ENCODE data around the gene TPK1. TPM values are rescaled to one million over a fixed set of nuclear protein-coding genes. Genes with fewer than 3 reads are reported as not detected.

Gene TPK1
- total RNA-seq, 2 donors from 2014 or later = 4.5 to 5.1 TPM

DNA sequence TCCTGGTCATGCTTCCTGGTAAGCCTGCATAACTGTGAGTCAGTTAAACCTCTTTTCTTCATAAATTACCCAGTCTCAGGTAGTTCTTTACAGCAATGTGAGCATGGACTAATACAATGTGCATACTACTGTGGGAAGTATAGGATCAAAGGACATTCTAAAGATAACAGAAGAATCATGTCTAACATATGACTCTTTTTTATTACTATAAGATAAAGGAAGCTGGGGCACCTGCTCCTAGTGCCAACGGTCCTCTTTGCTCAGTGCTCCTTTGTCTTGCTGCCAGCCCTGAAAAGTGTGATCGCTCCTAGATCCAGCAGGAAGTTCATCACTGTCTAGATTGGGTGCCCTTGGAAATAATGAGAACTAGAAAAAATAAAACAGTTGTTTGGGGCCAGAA, 289.1 kb downstream of the TPK1 start:
- no peaks in the 10 kb centered on the region for H3K27me3 ChIP-seq (replicated peaks; ENCODE audit: insufficient read depth)
- no peaks in the 10 kb centered on the region for H3K36me3 ChIP-seq
- 74% methylated on average over 2 of the region's 2 CpGs for WGBS
- intact Hi-C loops (cut with DNase I) = no loop called here
- DNase-seq (ENCODE audit: low spot score) = no peak
- no peaks in the 10 kb centered on the region for H3K4me1 ChIP-seq (replicated peaks)
- H3K4me3 ChIP-seq = no peak overlapping the region
- TF ChIP-seq, protein P1, sequence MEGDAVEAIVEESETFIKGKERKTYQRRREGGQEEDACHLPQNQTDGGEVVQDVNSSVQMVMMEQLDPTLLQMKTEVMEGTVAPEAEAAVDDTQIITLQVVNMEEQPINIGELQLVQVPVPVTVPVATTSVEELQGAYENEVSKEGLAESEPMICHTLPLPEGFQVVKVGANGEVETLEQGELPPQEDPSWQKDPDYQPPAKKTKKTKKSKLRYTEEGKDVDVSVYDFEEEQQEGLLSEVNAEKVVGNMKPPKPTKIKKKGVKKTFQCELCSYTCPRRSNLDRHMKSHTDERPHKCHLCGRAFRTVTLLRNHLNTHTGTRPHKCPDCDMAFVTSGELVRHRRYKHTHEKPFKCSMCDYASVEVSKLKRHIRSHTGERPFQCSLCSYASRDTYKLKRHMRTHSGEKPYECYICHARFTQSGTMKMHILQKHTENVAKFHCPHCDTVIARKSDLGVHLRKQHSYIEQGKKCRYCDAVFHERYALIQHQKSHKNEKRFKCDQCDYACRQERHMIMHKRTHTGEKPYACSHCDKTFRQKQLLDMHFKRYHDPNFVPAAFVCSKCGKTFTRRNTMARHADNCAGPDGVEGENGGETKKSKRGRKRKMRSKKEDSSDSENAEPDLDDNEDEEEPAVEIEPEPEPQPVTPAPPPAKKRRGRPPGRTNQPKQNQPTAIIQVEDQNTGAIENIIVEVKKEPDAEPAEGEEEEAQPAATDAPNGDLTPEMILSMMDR (IDR thresholded peaks at IDR 0.05) = no peak
- TF ChIP-seq POLR2AphosphoS5 (IDR thresholded peaks at IDR 0.05) = no peak
- TF ChIP-seq POLR2A (IDR thresholded peaks at IDR 0.05) = no peak
- no peaks in the 10 kb centered on the region for H3K9me3 ChIP-seq
- no peak overlapping the region for H3K27ac ChIP-seq

DNA sequence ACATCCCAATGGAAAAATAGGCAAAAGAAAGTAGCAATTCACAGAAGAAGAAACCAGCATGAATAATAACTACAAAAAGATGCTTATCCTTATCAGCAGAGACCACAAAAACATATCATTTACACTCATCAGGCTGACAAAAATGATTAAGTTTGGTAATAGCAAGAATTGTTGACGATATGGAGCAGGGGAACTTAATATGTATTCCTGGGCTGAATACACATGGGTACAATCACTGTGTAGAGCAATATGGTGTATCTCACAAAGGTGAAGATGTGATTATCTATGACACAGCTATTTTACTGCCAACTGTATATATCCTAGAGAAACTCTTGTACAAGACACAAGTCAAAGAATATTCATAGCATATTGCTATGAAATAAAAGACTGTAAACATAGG, 290.5 kb downstream of the TPK1 start:
- TF ChIP-seq POLR2A (IDR thresholded peaks at IDR 0.05) (no peak), POLR2AphosphoS5 (IDR thresholded peaks at IDR 0.05) (no peak)
- TF ChIP-seq, protein P1 (IDR thresholded peaks at IDR 0.05) = no peak
- no peak for DNase-seq (ENCODE audit: low spot score)
- H3K4me3 ChIP-seq = no peak overlapping the region
- WGBS = 76% methylated on average over 1 of the region's 1 CpG
- H3K27ac ChIP-seq = no peak overlapping the region
- H3K27me3 ChIP-seq (replicated peaks; ENCODE audit: insufficient read depth) = no peaks in the 10 kb centered on the region
- no peaks in the 10 kb centered on the region for H3K4me1 ChIP-seq (replicated peaks)
- no peaks in the 10 kb centered on the region for H3K9me3 ChIP-seq
- H3K36me3 ChIP-seq = no peaks in the 10 kb centered on the region
- intact Hi-C loops (cut with DNase I) = no loop called here

DNA sequence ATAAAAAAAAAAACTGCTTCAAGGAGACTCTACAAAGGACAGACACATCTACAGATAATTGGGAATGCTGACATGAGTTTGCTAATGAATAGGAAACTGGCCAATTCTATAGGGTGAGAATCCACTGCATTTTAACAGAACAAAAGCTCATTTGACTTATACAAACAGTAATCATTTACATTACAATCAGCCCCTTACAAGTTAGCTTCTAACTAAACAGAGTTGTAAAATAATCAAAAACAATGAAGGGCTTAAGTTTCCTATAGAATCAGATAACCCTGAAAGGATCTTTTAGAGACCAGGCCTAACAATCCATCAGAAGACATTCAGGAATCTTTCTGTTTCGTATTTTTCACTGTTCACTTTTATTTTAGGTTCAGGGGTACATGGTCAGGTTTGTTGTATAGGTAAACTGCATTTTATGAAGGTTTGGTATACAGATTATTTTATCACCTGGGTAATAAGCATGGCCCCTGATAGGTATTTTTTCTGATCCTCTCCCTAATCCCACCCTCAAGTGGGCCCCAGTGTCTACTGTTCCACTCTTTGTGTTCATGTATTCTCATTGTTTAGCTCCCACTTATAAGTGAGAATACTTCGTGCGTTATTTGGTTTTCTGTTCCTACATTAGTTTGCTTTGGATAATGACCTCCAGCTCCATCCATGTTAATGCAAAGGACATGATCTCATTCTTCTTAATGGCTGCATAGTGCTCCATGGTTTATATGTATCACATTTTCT, 301.0 kb downstream of the TPK1 start:
- WGBS = 88% methylated on average over 3 of the region's 3 CpGs

DNA sequence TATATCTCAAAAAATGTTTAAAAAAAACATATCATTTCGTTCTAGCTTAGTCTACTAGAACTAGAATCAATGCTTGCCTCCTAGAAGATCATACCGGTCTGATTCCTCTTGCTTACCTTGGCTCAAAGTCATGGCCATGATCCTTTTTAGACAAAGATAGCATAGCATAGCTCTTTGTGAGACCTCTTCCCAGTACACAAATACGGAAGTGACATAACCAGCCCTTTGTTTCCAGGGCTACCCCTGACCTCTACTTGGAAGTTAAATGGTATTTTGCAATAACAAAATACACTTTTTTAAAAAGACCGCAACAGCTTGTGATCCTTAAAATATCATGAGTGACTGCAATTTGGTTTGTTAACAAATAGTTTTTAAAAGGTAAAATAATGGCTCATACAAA, 301.7 kb downstream of the TPK1 start:
- no peak overlapping the region for H3K27ac ChIP-seq
- no peaks in the 10 kb centered on the region for H3K4me1 ChIP-seq (replicated peaks)
- no peak for DNase-seq (ENCODE audit: low spot score)
- H3K4me3 ChIP-seq = no peak overlapping the region
- no peaks in the 10 kb centered on the region for H3K27me3 ChIP-seq (replicated peaks; ENCODE audit: insufficient read depth)
- no peaks in the 10 kb centered on the region for H3K9me3 ChIP-seq
- H3K36me3 ChIP-seq = no peaks in the 10 kb centered on the region
- intact Hi-C loops (cut with DNase I) = no loop called here
- 68% methylated on average over 4 of the region's 4 CpGs for WGBS
- no peak for TF ChIP-seq POLR2AphosphoS5 (IDR thresholded peaks at IDR 0.05)
- TF ChIP-seq POLR2A (IDR thresholded peaks at IDR 0.05) = no peak
- TF ChIP-seq, protein P1 (IDR thresholded peaks at IDR 0.05) = no peak

More for the DNA sequence above, 301.0 kb downstream of the TPK1 start:
- intact Hi-C loops (cut with DNase I) = no loop called here
- Histone ChIP-seq H3K9me3 (no peaks in the 10 kb centered on the region), H3K36me3 (no peaks in the 10 kb centered on the region), H3K4me1 (replicated peaks) (no peaks in the 10 kb centered on the region), H3K4me3 (no peak overlapping the region), H3K27ac (no peak overlapping the region), H3K27me3 (replicated peaks; ENCODE audit: insufficient read depth) (no peaks in the 10 kb centered on the region)
- no peak for DNase-seq (ENCODE audit: low spot score)
- no peak for TF ChIP-seq POLR2A (IDR thresholded peaks at IDR 0.05)
- TF ChIP-seq, protein P1 (IDR thresholded peaks at IDR 0.05) = no peak
- no peak for TF ChIP-seq POLR2AphosphoS5 (IDR thresholded peaks at IDR 0.05)

DNA sequence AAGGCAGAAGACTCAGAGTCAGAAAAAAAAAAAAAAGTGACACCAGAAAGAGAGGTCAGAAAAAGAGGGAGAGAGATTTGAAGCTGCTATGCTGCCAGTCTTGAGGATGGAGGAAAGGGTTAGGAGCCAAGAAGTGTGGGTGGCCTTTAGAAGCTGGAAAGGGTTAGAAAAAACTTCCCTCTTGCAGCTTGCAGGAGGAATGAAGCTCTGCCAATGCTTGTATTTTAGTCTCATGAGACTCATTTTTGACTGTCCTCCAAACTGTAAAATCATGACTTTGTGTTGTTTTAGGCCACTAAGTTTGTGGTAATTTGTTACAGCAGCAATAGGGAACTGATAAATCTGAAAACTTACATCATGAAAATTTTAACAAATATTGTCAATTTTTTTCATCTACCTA, 304.7 kb downstream of the TPK1 start:
- H3K4me3 ChIP-seq = no peak overlapping the region
- H3K36me3 ChIP-seq = no peaks in the 10 kb centered on the region
- intact Hi-C loops (cut with DNase I) = no loop called here
- DNase-seq (ENCODE audit: low spot score) = no peak
- no peaks in the 10 kb centered on the region for H3K9me3 ChIP-seq
- H3K27ac ChIP-seq = no peak overlapping the region
- no peaks in the 10 kb centered on the region for H3K27me3 ChIP-seq (replicated peaks; ENCODE audit: insufficient read depth)
- no peaks in the 10 kb centered on the region for H3K4me1 ChIP-seq (replicated peaks)
- TF ChIP-seq POLR2AphosphoS5 (IDR thresholded peaks at IDR 0.05) (no peak), POLR2A (IDR thresholded peaks at IDR 0.05) (no peak)
- TF ChIP-seq, protein P1 (IDR thresholded peaks at IDR 0.05) = no peak
